Esophagus squamous epithelium (tissue), 5 donors: Measurements from ENCODE around the gene MRPL40. TPM values are rescaled to one million over a fixed set of nuclear protein-coding genes. Genes with fewer than 3 reads are reported as not detected.

Experiments used
- DNase-seq: peaks from one replicate; lab custom pipeline; 2025; lab: John Stamatoyannopoulos, UW
- H3K27ac ChIP-seq, 4 donors: fragments of 200-600 bp; sonication (generic); one replicate each; pipeline ENCODE4 v1.5.1; 2016 to 2019; ENCODE audit warnings: mild to moderate bottlenecking in 1 of 4
- H3K27me3 ChIP-seq, 4 donors: fragments of 200-600 bp; sonication (generic); 1 replicate in 3 of 4; 2 replicates in 1 of 4; pipeline versions ENCODE4 v1.5.1 to v1.6.0; 2017 to 2021; ENCODE audit warnings: antibody characterized with exemption in 1 of 4
- H3K36me3 ChIP-seq, 3 donors: fragments of 200-600 bp; sonication (generic); one replicate each; pipeline ENCODE4 v1.5.1; 2016 to 2019
- H3K4me1 ChIP-seq, 3 donors: fragments of 200-600 bp; sonication (generic); one replicate each; pipeline ENCODE4 v1.5.1; 2017 to 2019
- H3K4me3 ChIP-seq, 4 donors: fragments of 200-600 bp; sonication (generic); 1 replicate in 3 of 4; 2 replicates in 1 of 4; pipeline ENCODE4 v1.5.1; 2016 to 2019; ENCODE audit warnings: mild to moderate bottlenecking in 2 of 4, moderate library complexity in 1 of 4
- H3K9me3 ChIP-seq, 3 donors: fragments of 200-600 bp; sonication (generic); one replicate each; pipeline ENCODE4 v1.5.1; 2016 to 2019
- CTCF ChIP-seq, 6 experiments: fragments of 450-650 bp in 4 of 6; fragments of 200-600 bp in 2 of 6; sonication (generic) in 2 of 6; IDR thresholded peaks; one replicate each; pipeline ENCODE4 v1.5.1; 2016 to 2019; ENCODE audit warnings: antibody characterized with exemption in 6 of 6, mild to moderate bottlenecking in 4 of 6, moderate library complexity in 4 of 6
- POLR2A ChIP-seq, 4 donors: fragments of 450-650 bp; IDR thresholded peaks; one replicate each; pipeline ENCODE4 v1.6.1; 2017; ENCODE audit warnings: antibody characterized with exemption in 4 of 4, mild to moderate bottlenecking in 4 of 4, moderate library complexity in 3 of 4
- WGBS, 2 donors: methylation state at CpG; one replicate each; pipeline ENCODE4 v1.1.5; 2018; 5-methylcytosine and 5-hydroxymethylcytosine counted together
- intact Hi-C: fragments of 100-400 bp; cut with DNase I; formaldehyde crosslinking; loops from one replicate; pipeline ENCODE4 v1.15.0; 2022
- total RNA-seq, 4 donors: library from RNA; depleted of rRNA; stranded (reverse); fragments of >200 nt; gene quantifications; one replicate each; pipeline ENCODE4 v1.1.0, GENCODE V29; 2016
- donor health status: DM: yes; HTN: yes; CAD: no.

The MRPL40 gene
- total RNA-seq, 4 donors from 2014 or later, result 14.6 to 25.7 (median 17.5) TPM

DNA sequence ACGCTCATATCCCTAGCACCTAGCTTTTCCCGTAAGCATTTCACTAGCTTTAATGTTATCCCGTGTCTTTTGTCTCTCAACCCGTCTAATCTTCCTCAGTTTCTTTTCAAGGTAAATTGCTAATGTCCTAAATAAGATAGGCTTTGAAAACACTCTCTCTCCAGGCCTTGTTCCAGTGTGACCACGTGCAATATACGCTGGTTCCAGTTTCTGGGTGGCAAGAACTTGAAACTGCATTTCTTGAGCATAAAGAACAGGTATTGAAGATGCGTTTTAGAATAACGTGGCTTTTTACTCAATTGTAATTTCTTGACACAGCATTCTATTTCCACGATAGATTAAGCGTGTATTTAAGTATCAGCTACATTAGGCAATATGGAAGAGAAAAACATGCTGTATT lies 48.4 kb downstream of the MRPL40 start:
- H3K4me1 ChIP-seq, result peaks cover 18 to 40% (median 25%) of the 10 kb centered on the region in 3 donors
- no peaks in the 10 kb centered on the region for H3K36me3 ChIP-seq
- intact Hi-C loops, result no loop called here
- no peaks in the 10 kb centered on the region for H3K9me3 ChIP-seq
- no peak for DNase-seq
- no peaks in the 10 kb centered on the region for H3K27me3 ChIP-seq
- no peak overlapping the region for H3K27ac ChIP-seq
- H3K4me3 ChIP-seq, result no peak overlapping the region
- no peak for TF ChIP-seq CTCF (IDR thresholded peaks at IDR 0.05)
- no peak for TF ChIP-seq POLR2A (IDR thresholded peaks at IDR 0.05)
- WGBS, 2 donors, result 47 to 60% methylated on average over 10 of the region's 10 CpGs

- DNase-seq, result no peak
- H3K27ac ChIP-seq, result no peak overlapping the region
- no peak overlapping the region for H3K4me3 ChIP-seq
- TF ChIP-seq POLR2A (IDR thresholded peaks at IDR 0.05), result no peak
- no peak for TF ChIP-seq CTCF (IDR thresholded peaks at IDR 0.05)
- 90 to 94% methylated on average over 8 of the region's 9 CpGs for WGBS, 2 donors
- no peaks in the 10 kb centered on the region for H3K9me3 ChIP-seq
- H3K27me3 ChIP-seq, result no peaks in the 10 kb centered on the region
- intact Hi-C loops, result no loop called here
- no peaks in the 10 kb centered on the region for H3K36me3 ChIP-seq
- H3K4me1 ChIP-seq, result peaks cover 14 to 25% (median 15%) of the 10 kb centered on the region in 3 donors
These were observed 50.0 kb downstream of the MRPL40 start for GRCh38 chr22:19482297-19482696.

- WGBS, 2 donors, result 74 to 79% methylated on average over 8 of the region's 8 CpGs
- Histone ChIP-seq H3K4me3 (no peak overlapping the region), H3K27me3 (no peaks in the 10 kb centered on the region), H3K36me3 (no peaks in the 10 kb centered on the region), H3K27ac (peak overlapping the region in 2 of 4 donors; percentile 46 to 48), H3K4me1 (peaks cover 5 to 13% (median 6%) of the 10 kb centered on the region in 3 donors), H3K9me3 (no peaks in the 10 kb centered on the region)
- no peak for DNase-seq
- intact Hi-C loops, result no loop called here
- TF ChIP-seq CTCF (IDR thresholded peaks at IDR 0.05), result no peak
- TF ChIP-seq POLR2A (IDR thresholded peaks at IDR 0.05), result no peak
These were observed 51.3 kb downstream of the MRPL40 start for GRCh38 chr22:19483481-19484244.

Other genes starting within 250 kb of the MRPL40 start
- 1 to 10 TPM; 3.0 to 7.7 (median 5.1) TPM for gene CLTCL1, start 140.8 kb upstream of the MRPL40 start, total RNA-seq
- gene HIRA, start 812 bp upstream of the MRPL40 start, total RNA-seq, result 10 to 100 TPM; 11.2 to 19.8 (median 14.4) TPM
- 10 to 100 TPM; 15.8 to 54.0 (median 24.7) TPM for gene C22orf39, start 15.2 kb downstream of the MRPL40 start, total RNA-seq
- 10 to 100 TPM; 33.0 to 57.4 (median 45.6) TPM for gene UFD1, start 46.6 kb downstream of the MRPL40 start, total RNA-seq
- gene CDC45, start 47.4 kb downstream of the MRPL40 start, total RNA-seq, result 10 to 100 TPM in 2 of 4 donors, 1 to 10 TPM in 2; 3.4 to 16.7 (median 9.1) TPM
- 10 to 100 TPM in 3 of 4 donors, 1 to 10 TPM in 1; 9.7 to 62.9 (median 23.0) TPM for gene CLDN5, start 91.9 kb downstream of the MRPL40 start, total RNA-seq